ENCODE data around the gene MGA.

Gene MGA

GRCh38 chr15:41660235-41661077 is at the start of gene MGA:
MGA (plus strand) TSS chr15:41660405.
- DNase-seq (ENCODE audit: low read depth in 2 of 2) = peak; percentile 71 to 77

- DNase-seq (ENCODE audit: low read depth in 2 of 2) = no peak
These were observed 39.5 kb upstream of the MGA start for GRCh38 chr15:41620536-41621199.

GRCh38 chr15:41621200-41622193 is 38.7 kb upstream of the MGA start:
- DNase-seq (ENCODE audit: low read depth in 2 of 2) = peak; percentile 58 to 63

GRCh38 chr15:41622901-41623300 is 37.3 kb upstream of the MGA start:
- no peak for DNase-seq (ENCODE audit: low read depth in 2 of 2)

- no peak for DNase-seq (ENCODE audit: low read depth in 2 of 2)
These were observed 33.0 kb upstream of the MGA start for GRCh38 chr15:41627203-41627602.

GRCh38 chr15:41629463-41629862 is 30.7 kb upstream of the MGA start:
- DNase-seq (ENCODE audit: low read depth in 2 of 2) = no peak

GRCh38 chr15:41629883-41630282 is 30.3 kb upstream of the MGA start:
- no peak for DNase-seq (ENCODE audit: low read depth in 2 of 2)

GRCh38 chr15:41630616-41631217 is 29.5 kb upstream of the MGA start:
- DNase-seq (ENCODE audit: low read depth in 2 of 2) = no peak

- DNase-seq (ENCODE audit: low read depth in 2 of 2) = no peak
These were observed 28.2 kb upstream of the MGA start for GRCh38 chr15:41631880-41632470.

GRCh38 chr15:41633609-41634008 is 26.6 kb upstream of the MGA start:
- DNase-seq (ENCODE audit: low read depth in 2 of 2) = no peak

GRCh38 chr15:41634072-41634626 is 26.1 kb upstream of the MGA start:
- DNase-seq (ENCODE audit: low read depth in 2 of 2) = no peak

GRCh38 chr15:41637086-41637485 is 23.1 kb upstream of the MGA start:
- no peak for DNase-seq (ENCODE audit: low read depth in 2 of 2)

- DNase-seq (ENCODE audit: low read depth in 2 of 2) = no peak
These were observed 19.2 kb upstream of the MGA start for GRCh38 chr15:41640985-41641384.

GRCh38 chr15:41647262-41647661 is 12.9 kb upstream of the MGA start:
- DNase-seq (ENCODE audit: low read depth in 2 of 2) = no peak

GRCh38 chr15:41648097-41648496 is 12.1 kb upstream of the MGA start:
- DNase-seq (ENCODE audit: low read depth in 2 of 2) = no peak

- no peak for DNase-seq (ENCODE audit: low read depth in 2 of 2)
These were observed 11.4 kb upstream of the MGA start for GRCh38 chr15:41648770-41649169.

GRCh38 chr15:41650806-41651205 is 9.4 kb upstream of the MGA start:
- no peak for DNase-seq (ENCODE audit: low read depth in 2 of 2)

- no peak for DNase-seq (ENCODE audit: low read depth in 2 of 2)
These were observed 8.8 kb upstream of the MGA start for GRCh38 chr15:41651373-41651772.

GRCh38 chr15:41653760-41654159 is 6.4 kb upstream of the MGA start:
- DNase-seq (ENCODE audit: low read depth in 2 of 2) = no peak

- no peak for DNase-seq (ENCODE audit: low read depth in 2 of 2)
These were observed 4.5 kb upstream of the MGA start for GRCh38 chr15:41655716-41656115.

- no peak for DNase-seq (ENCODE audit: low read depth in 2 of 2)
These were observed 4.0 kb upstream of the MGA start for GRCh38 chr15:41656188-41656587.
